Measurements from ENCODE around the gene TAF4. TPM values are rescaled to one million over a fixed set of nuclear protein-coding genes. Genes with fewer than 3 reads are reported as not detected.

TAF4 gene
- polyA plus RNA-seq, 1 donor from 2014 or later, result 10.2 TPM

DNA sequence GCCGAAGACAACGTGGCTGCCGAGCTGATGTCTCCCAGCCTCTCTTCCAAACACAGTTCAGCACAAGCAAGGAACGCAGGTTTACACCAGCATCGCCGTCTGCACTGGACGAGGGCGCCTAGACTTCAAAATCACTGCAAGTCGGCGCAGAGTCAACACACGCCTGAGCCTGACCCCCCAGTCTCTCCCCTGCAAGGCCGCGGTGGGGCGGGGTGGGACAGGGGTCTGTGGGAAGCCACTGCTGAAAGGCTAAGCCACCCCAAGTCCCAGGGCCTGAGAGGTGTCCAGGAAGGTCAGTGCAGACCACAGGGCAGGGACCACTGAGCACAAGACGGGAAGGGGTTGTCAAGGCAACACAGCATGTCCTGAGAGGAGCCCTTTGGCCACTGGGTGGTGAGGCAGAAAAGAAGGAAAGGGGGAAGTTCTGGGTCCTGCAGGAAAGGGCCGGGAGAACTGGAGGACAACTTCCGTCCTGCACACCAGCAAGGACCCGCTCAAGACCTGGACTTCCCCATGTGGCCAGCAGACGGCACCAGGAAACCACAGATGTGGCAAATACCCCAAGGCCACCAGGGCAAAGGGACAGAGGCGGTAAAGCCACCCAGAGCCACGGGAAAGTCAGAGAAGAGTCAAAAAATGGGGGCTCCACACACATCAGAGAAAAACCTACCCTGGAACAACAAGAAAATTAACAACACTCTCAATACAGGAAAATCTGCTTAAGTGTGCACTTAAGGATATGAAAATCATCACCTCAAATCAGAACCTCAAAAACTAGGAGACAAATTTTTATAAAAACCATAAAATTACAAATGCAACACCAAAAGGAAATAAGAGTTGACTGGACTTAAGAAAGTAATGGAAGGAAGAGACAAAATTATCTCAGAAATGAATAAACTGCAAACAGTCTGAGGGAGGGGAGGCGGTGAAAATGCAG is 84.8 kb downstream of the TAF4 start:
- H2AFZ ChIP-seq (ENCODE audit: low read depth, low read length), result no peak overlapping the region
- no peaks in the 10 kb centered on the region for H3K9me3 ChIP-seq (ENCODE audit: low read length)
- H3K27ac ChIP-seq (ENCODE audit: low read length), result no peak overlapping the region
- no peak overlapping the region for H3K9ac ChIP-seq (ENCODE audit: low read length)
- H3K4me3 ChIP-seq (ENCODE audit: low read length), result no peak overlapping the region
- no peaks in the 10 kb centered on the region for H4K20me1 ChIP-seq (ENCODE audit: insufficient read depth)
- H3K79me2 ChIP-seq (replicated peaks; ENCODE audit: insufficient read depth, low read length), result no peaks in the 10 kb centered on the region
- TF ChIP-seq SMC3 (conservative IDR thresholded peaks at IDR 0.05; ENCODE audit: poor library complexity), result no peak
- TF ChIP-seq EZH2 (IDR thresholded peaks at IDR 0.05; ENCODE audit: borderline replicate concordance, insufficient read depth, low read length, poor library complexity, severe bottlenecking), result no peak
- TF ChIP-seq EP300 (conservative IDR thresholded peaks at IDR 0.05; ENCODE audit: poor library complexity, severe bottlenecking), result no peak
- TF ChIP-seq RAD21 (conservative IDR thresholded peaks at IDR 0.05), result no peak
- TF ChIP-seq, protein P1, sequence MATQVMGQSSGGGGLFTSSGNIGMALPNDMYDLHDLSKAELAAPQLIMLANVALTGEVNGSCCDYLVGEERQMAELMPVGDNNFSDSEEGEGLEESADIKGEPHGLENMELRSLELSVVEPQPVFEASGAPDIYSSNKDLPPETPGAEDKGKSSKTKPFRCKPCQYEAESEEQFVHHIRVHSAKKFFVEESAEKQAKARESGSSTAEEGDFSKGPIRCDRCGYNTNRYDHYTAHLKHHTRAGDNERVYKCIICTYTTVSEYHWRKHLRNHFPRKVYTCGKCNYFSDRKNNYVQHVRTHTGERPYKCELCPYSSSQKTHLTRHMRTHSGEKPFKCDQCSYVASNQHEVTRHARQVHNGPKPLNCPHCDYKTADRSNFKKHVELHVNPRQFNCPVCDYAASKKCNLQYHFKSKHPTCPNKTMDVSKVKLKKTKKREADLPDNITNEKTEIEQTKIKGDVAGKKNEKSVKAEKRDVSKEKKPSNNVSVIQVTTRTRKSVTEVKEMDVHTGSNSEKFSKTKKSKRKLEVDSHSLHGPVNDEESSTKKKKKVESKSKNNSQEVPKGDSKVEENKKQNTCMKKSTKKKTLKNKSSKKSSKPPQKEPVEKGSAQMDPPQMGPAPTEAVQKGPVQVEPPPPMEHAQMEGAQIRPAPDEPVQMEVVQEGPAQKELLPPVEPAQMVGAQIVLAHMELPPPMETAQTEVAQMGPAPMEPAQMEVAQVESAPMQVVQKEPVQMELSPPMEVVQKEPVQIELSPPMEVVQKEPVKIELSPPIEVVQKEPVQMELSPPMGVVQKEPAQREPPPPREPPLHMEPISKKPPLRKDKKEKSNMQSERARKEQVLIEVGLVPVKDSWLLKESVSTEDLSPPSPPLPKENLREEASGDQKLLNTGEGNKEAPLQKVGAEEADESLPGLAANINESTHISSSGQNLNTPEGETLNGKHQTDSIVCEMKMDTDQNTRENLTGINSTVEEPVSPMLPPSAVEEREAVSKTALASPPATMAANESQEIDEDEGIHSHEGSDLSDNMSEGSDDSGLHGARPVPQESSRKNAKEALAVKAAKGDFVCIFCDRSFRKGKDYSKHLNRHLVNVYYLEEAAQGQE (IDR thresholded peaks at IDR 0.05; ENCODE audit: borderline replicate concordance), result no peak
- no peak for TF ChIP-seq POLR2AphosphoS5 (IDR thresholded peaks at IDR 0.05)
- TF ChIP-seq TAF1 (IDR thresholded peaks at IDR 0.05; ENCODE audit: low read depth), result no peak
- TF ChIP-seq, protein P2, sequence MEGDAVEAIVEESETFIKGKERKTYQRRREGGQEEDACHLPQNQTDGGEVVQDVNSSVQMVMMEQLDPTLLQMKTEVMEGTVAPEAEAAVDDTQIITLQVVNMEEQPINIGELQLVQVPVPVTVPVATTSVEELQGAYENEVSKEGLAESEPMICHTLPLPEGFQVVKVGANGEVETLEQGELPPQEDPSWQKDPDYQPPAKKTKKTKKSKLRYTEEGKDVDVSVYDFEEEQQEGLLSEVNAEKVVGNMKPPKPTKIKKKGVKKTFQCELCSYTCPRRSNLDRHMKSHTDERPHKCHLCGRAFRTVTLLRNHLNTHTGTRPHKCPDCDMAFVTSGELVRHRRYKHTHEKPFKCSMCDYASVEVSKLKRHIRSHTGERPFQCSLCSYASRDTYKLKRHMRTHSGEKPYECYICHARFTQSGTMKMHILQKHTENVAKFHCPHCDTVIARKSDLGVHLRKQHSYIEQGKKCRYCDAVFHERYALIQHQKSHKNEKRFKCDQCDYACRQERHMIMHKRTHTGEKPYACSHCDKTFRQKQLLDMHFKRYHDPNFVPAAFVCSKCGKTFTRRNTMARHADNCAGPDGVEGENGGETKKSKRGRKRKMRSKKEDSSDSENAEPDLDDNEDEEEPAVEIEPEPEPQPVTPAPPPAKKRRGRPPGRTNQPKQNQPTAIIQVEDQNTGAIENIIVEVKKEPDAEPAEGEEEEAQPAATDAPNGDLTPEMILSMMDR (IDR thresholded peaks at IDR 0.05; ENCODE audit: poor library complexity, severe bottlenecking), result no peak
- TF ChIP-seq MXI1 (conservative IDR thresholded peaks at IDR 0.05; ENCODE audit: poor library complexity, severe bottlenecking), result no peak
- H3K36me3 ChIP-seq (ENCODE audit: insufficient read depth, low read length), result no peaks in the 10 kb centered on the region
- no peaks in the 10 kb centered on the region for H3K9me2 ChIP-seq (ENCODE audit: insufficient read depth, low read length)
- no peaks in the 10 kb centered on the region for H3K27me3 ChIP-seq (ENCODE audit: insufficient read depth, low read depth, low read length)
- no peak overlapping the region for H3K4me2 ChIP-seq (ENCODE audit: low read length)
- H3F3A ChIP-seq (ENCODE audit: insufficient read depth, low read length, poor library complexity, severe bottlenecking), result no peaks in the 10 kb centered on the region

DNA sequence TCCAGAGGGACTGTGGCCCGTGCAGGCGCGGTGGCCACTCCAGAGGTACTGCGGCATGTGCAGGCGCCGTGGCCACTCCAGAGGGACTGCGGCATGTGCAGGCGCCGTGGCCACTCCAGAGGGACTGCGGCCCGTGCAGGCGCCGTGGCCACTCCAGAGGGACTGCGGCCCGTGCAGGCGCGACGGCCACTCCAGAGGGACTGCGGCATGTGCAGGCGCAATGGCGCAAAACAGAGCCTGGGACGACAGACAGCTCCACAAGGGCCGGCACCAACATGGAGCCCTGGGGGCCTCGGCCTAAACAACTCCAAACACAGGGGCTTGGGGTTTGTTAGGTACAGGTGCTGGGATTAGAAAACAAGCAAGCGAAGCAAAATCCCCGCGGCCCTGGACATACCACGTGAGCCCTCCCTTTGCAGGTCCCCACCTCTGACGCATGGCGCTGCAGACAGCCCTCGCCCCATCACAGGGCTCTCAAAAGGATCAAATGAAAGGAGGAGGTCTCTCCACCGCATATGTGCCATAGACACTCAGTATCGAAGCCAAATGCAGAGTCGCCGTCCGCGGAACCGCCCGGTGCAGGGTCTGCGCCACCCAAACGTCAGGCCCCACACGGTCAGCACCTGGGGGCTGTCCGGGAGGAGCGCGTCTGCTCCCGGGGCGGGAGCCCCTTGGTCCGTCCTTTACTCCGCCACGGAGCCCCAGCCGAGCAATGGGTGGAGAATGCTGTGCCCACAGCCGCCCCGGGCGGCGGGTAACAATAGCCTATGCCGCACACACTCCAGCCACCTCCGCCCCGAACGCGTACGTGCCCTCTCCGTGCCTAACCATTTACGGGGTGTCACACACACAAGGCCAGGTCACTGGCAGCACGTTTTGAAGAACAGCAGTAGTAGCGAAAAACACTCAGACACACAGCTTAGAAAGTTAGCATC is 85.7 kb downstream of the TAF4 start:
- no peak overlapping the region for H2AFZ ChIP-seq (ENCODE audit: low read depth, low read length)
- no peaks in the 10 kb centered on the region for H3F3A ChIP-seq (ENCODE audit: insufficient read depth, low read length, poor library complexity, severe bottlenecking)
- no peaks in the 10 kb centered on the region for H3K9me2 ChIP-seq (ENCODE audit: insufficient read depth, low read length)
- H3K36me3 ChIP-seq (ENCODE audit: insufficient read depth, low read length), result no peaks in the 10 kb centered on the region
- H3K79me2 ChIP-seq (replicated peaks; ENCODE audit: insufficient read depth, low read length), result no peaks in the 10 kb centered on the region
- H3K9me3 ChIP-seq (ENCODE audit: low read length), result no peaks in the 10 kb centered on the region
- H3K27me3 ChIP-seq (ENCODE audit: insufficient read depth, low read depth, low read length), result no peaks in the 10 kb centered on the region
- H3K27ac ChIP-seq (ENCODE audit: low read length), result no peak overlapping the region
- TF ChIP-seq RAD21 (conservative IDR thresholded peaks at IDR 0.05), result no peak
- TF ChIP-seq EP300 (conservative IDR thresholded peaks at IDR 0.05; ENCODE audit: poor library complexity, severe bottlenecking), result no peak
- TF ChIP-seq, protein P2 (IDR thresholded peaks at IDR 0.05; ENCODE audit: poor library complexity, severe bottlenecking), result no peak
- no peak for TF ChIP-seq MXI1 (conservative IDR thresholded peaks at IDR 0.05; ENCODE audit: poor library complexity, severe bottlenecking)
- no peak for TF ChIP-seq TAF1 (IDR thresholded peaks at IDR 0.05; ENCODE audit: low read depth)
- TF ChIP-seq SMC3 (conservative IDR thresholded peaks at IDR 0.05; ENCODE audit: poor library complexity), result no peak
- H3K4me2 ChIP-seq (ENCODE audit: low read length), result no peak overlapping the region
- no peak overlapping the region for H3K9ac ChIP-seq (ENCODE audit: low read length)
- H4K20me1 ChIP-seq (ENCODE audit: insufficient read depth), result no peaks in the 10 kb centered on the region
- no peak overlapping the region for H3K4me3 ChIP-seq (ENCODE audit: low read length)
